Lower leg skin (tissue), 4 donors: Measurements from ENCODE around the gene DQX1. TPM values are rescaled to one million over a fixed set of nuclear protein-coding genes. Genes with fewer than 3 reads are reported as not detected.

Experiments used
- DNase-seq, 2 donors: peaks; one replicate each; pipeline ENCODE4 v3.0.0-alpha.2; 2019; ENCODE audit warnings: low spot score in 2 of 2
- H3K4me3 ChIP-seq: fragments of 200-600 bp; sonication (generic); 2 replicates; pipeline ENCODE4 v1.5.1; 2017; ENCODE audit warnings: mild to moderate bottlenecking, low read depth; ENCODE audit not compliant: poor library complexity, severe bottlenecking
- CTCF ChIP-seq, 3 donors: fragments of 450-650 bp; IDR thresholded peaks; one replicate each; pipeline ENCODE4 v1.5.1; 2016; ENCODE audit warnings: antibody characterized with exemption in 3 of 3, mild to moderate bottlenecking in 3 of 3, moderate library complexity in 2 of 3
- POLR2A ChIP-seq, 2 donors: fragments of 450-650 bp; IDR thresholded peaks; one replicate each; pipeline ENCODE4 v1.6.1; 2016 to 2017; ENCODE audit warnings: antibody characterized with exemption in 2 of 2, mild to moderate bottlenecking in 1 of 2, moderate library complexity in 1 of 2
- WGBS, 2 donors: methylation state at CpG; one replicate each; pipeline ENCODE4 v1.1.5; 2018; 5-methylcytosine and 5-hydroxymethylcytosine counted together
- intact Hi-C: fragments of 100-400 bp; cut with DNase I; formaldehyde crosslinking; loops from one replicate; pipeline ENCODE4 v1.15.0; 2023; ENCODE audit warnings: low total_unique reads
- total RNA-seq, 4 donors: library from RNA; depleted of rRNA; stranded (reverse); fragments of >200 nt; gene quantifications; one replicate each; pipeline ENCODE4 v1.1.0, GENCODE V29; 2016

Gene DQX1
- total RNA-seq = 1 to 10 TPM; 1.9 to 8.0 (median 6.2) TPM

- intact Hi-C loops = no loop called here
- no peak within 1 kb of the TSS for H3K4me3 ChIP-seq
- 69 to 73% methylated on average over 11 of the region's 11 CpGs for WGBS, 2 donors
These were observed at the start of gene DQX1 for GRCh38 chr2:74525717-74526648. DQX1 (minus strand) TSS chr2:74526231; CDS start chr2:74525729, 502 bp downstream.

GRCh38 chr2:74575320-74575719 is 49.3 kb upstream of the DQX1 start:
- no peak for DNase-seq
- no peak for TF ChIP-seq POLR2A (IDR thresholded peaks at IDR 0.05)
- no peak for TF ChIP-seq CTCF (IDR thresholded peaks at IDR 0.05)
- WGBS, 2 donors = 69 to 72% methylated on average over 4 of the region's 4 CpGs
- no peak overlapping the region for H3K4me3 ChIP-seq
- intact Hi-C loops = no loop called here

More at GRCh38 chr2:74525717-74526648, at the start of gene DQX1:
- DNase-seq = peak in 1 of 2 donors; percentile 60
- no peak for TF ChIP-seq POLR2A (IDR thresholded peaks at IDR 0.05)
- TF ChIP-seq CTCF (IDR thresholded peaks at IDR 0.05) = no peak

GRCh38 chr2:74573747-74574562 is 47.9 kb upstream of the DQX1 start:
- 41 to 42% methylated on average over 7 of the region's 7 CpGs for WGBS, 2 donors
- TF ChIP-seq CTCF (IDR thresholded peaks at IDR 0.05) = no peak
- no peak for TF ChIP-seq POLR2A (IDR thresholded peaks at IDR 0.05)
- intact Hi-C loops = no loop called here
- no peak overlapping the region for H3K4me3 ChIP-seq
- DNase-seq = peak in 1 of 2 donors; percentile 26

GRCh38 chr2:74572178-74572925 is 46.3 kb upstream of the DQX1 start:
- DNase-seq = no peak
- intact Hi-C loops = no loop called here
- WGBS, 2 donors = 93 to 95% methylated on average over 3 of the region's 3 CpGs
- TF ChIP-seq CTCF (IDR thresholded peaks at IDR 0.05) (no peak), POLR2A (IDR thresholded peaks at IDR 0.05) (no peak)
- H3K4me3 ChIP-seq = no peak overlapping the region

GRCh38 chr2:74571058-74571457 is 45.0 kb upstream of the DQX1 start:
- no peak for DNase-seq
- WGBS, 2 donors = 86 to 90% methylated on average over 1 of the region's 1 CpG
- no peak for TF ChIP-seq CTCF (IDR thresholded peaks at IDR 0.05)
- intact Hi-C loops = no loop called here
- no peak overlapping the region for H3K4me3 ChIP-seq
